HCT116 (cell line): Measurements from ENCODE around the gene HSPA12B. TPM values are rescaled to one million over a fixed set of nuclear protein-coding genes. Genes with fewer than 3 reads are reported as not detected.

Experiments used
- ATAC-seq: fragments of 200-7000 bp; cut with Tn5 transposase; 2 replicates; pipeline ENCODE4 v1.9.1; 2020; ENCODE audit warnings: mild to moderate bottlenecking, moderate library complexity
- BruUV-seq: library from RNA; stranded (reverse); fragments of 400-500 nt; replicated peaks from 2 replicates; lab custom pipeline; 2021; lab: Mats Ljungman, UMichigan
- CTCF ChIA-PET: fragments of 300-600 bp; sonication (Branson Sonifier 250); formaldehyde crosslinking; loops from one replicate; lab custom pipeline; 2021; ENCODE audit warnings: antibody characterized with exemption; lab: Charles Lee
- POLR2A ChIA-PET: fragments of 300-600, 350-600 bp; sonication (Branson Sonifier 250); formaldehyde crosslinking; loops from one replicate; lab custom pipeline; 2021; ENCODE audit warnings: antibody characterized with exemption; lab: Charles Lee
- RAD21 ChIA-PET, 2 experiments: fragments of 300-600 bp; sonication (Branson Sonifier 250); formaldehyde crosslinking; loops; one replicate each; lab custom pipeline; 2023; ENCODE audit warnings: low total read pairs in 2 of 2; ENCODE audit not compliant: uncharacterized antibody in 2 of 2, unreplicated experiment in 2 of 2, low non-redundant PET in 1 of 2; lab: Charles Lee
- DNase-seq: peaks from one replicate; pipeline ENCODE4 v3.0.0-alpha.2; 2010; ENCODE audit warnings: low read depth, low spot score
- H2AFZ ChIP-seq: fragments of 200-600 bp; shearing (Covaris generic), sonication (generic); 2 replicates; pipeline ENCODE4 v1.6.1; 2017; ENCODE audit warnings: low read depth, mixed run types, mixed read lengths, antibody characterized with exemption, low read length; ENCODE audit not compliant: poor library complexity, severe bottlenecking
- H3K27ac ChIP-seq: 2 replicates; pipeline ENCODE4 v1.5.1; 2012; ENCODE audit warnings: low read depth, low read length
- H3K27me3 ChIP-seq: fragments of 200-600 bp; sonication (generic); 2 replicates; pipeline ENCODE4 v1.6.1; 2016; ENCODE audit warnings: mixed run types, low read length, mixed read lengths; ENCODE audit not compliant: insufficient read depth
- H3K36me3 ChIP-seq, 2 experiments: fragments of 200-500 bp in 1 of 2; fragments of 200-600 bp in 1 of 2; sonication (Bioruptor generic) in 1 of 2; sonication (generic) in 1 of 2; 2 replicates each; pipeline versions ENCODE4 v1.5.1 to v1.6.1; 2014 to 2016; ENCODE audit warnings: low read length in 2 of 2, inconsistent platforms in 1 of 2, mixed read lengths in 1 of 2, mixed run types in 1 of 2; ENCODE audit not compliant: insufficient read depth in 2 of 2, control insufficient read depth in 1 of 2
- H3K4me1 ChIP-seq, 2 experiments: fragments of 200-600 bp in 1 of 2; sonication (generic) in 1 of 2; 2 replicates each; pipeline versions ENCODE4 v1.5.1 to v1.6.1; 2012 to 2017; ENCODE audit warnings: low read length in 2 of 2, inconsistent platforms in 1 of 2, mild to moderate bottlenecking in 1 of 2, mixed read lengths in 1 of 2, mixed run types in 1 of 2, moderate library complexity in 1 of 2; ENCODE audit not compliant: insufficient read depth in 2 of 2, control insufficient read depth in 1 of 2
- H3K4me2 ChIP-seq: fragments of 200-600 bp; sonication (generic); 2 replicates; pipeline ENCODE4 v1.6.1; 2017; ENCODE audit warnings: mixed run types, low read length, mixed read lengths
- H3K4me3 ChIP-seq, 2 experiments: fragments of 200-600 bp in 1 of 2; sonication (generic) in 1 of 2; replicated peaks in 1 of 2; 2 replicates each; pipeline ENCODE4 v1.5.1; 2011 to 2016; ENCODE audit warnings: low read length in 2 of 2, control low read depth in 1 of 2, low read depth in 1 of 2, mild to moderate bottlenecking in 1 of 2, mixed read lengths in 1 of 2, mixed run types in 1 of 2
- H3K79me2 ChIP-seq: fragments of 200-600 bp; sonication (generic); 2 replicates; pipeline ENCODE4 v1.6.1; 2017; ENCODE audit warnings: mild to moderate bottlenecking, mixed run types, low read length, moderate library complexity, mixed read lengths; ENCODE audit not compliant: insufficient read depth
- H3K9ac ChIP-seq: fragments of 200-600 bp; sonication (generic); 2 replicates; pipeline ENCODE4 v1.6.1; 2016; ENCODE audit warnings: low read length, mixed read lengths
- H3K9me2 ChIP-seq: fragments of 200-600 bp; sonication (generic), shearing (Covaris generic); 2 replicates; pipeline ENCODE4 v1.6.1; 2017; ENCODE audit warnings: mixed run types, mild to moderate bottlenecking, moderate library complexity; ENCODE audit not compliant: insufficient read depth
- H3K9me3 ChIP-seq, 2 experiments: fragments of 200-500 bp in 1 of 2; fragments of 200-600 bp in 1 of 2; sonication (Bioruptor generic) in 1 of 2; sonication (generic) in 1 of 2; 2 replicates each; pipeline ENCODE4 v1.6.1; 2014 to 2017; ENCODE audit warnings: low read length in 2 of 2, mixed read lengths in 2 of 2, inconsistent platforms in 1 of 2, low read depth in 1 of 2, mild to moderate bottlenecking in 1 of 2, mixed run types in 1 of 2, moderate library complexity in 1 of 2; ENCODE audit not compliant: control insufficient read depth in 1 of 2, insufficient read depth in 1 of 2
- H4K20me1 ChIP-seq: fragments of 200-600 bp; sonication (generic), shearing (Covaris generic); 2 replicates; pipeline ENCODE4 v1.6.1; 2017; ENCODE audit warnings: mixed run types, mild to moderate bottlenecking, moderate library complexity; ENCODE audit not compliant: insufficient read depth
- EGR1 ChIP-seq: IDR thresholded peaks from 2 replicates; pipeline ENCODE4 v1.6.1; 2012; ENCODE audit warnings: low read depth
- ELF1 ChIP-seq: IDR thresholded peaks from 2 replicates; pipeline ENCODE4 v1.6.1; 2012; ENCODE audit warnings: low read depth, borderline replicate concordance
- EZH2 ChIP-seq: fragments of 200-600 bp; sonication (generic); IDR thresholded peaks from 2 replicates; pipeline ENCODE4 v1.6.1; 2017; ENCODE audit warnings: antibody characterized with exemption, mixed run types
- EZH2phosphoT487 ChIP-seq: fragments of 200-600 bp; IDR thresholded peaks from 2 replicates; pipeline ENCODE4 v1.6.1; 2018; ENCODE audit warnings: antibody characterized with exemption, borderline replicate concordance
- FOSL1 ChIP-seq: IDR thresholded peaks from 2 replicates; pipeline ENCODE4 v1.6.1; 2012; ENCODE audit warnings: low read depth
- JUND ChIP-seq: IDR thresholded peaks from 2 replicates; pipeline ENCODE4 v1.6.1; 2012
- POLR2A ChIP-seq: IDR thresholded peaks from 2 replicates; pipeline ENCODE4 v1.7.0; 2011; ENCODE audit warnings: borderline replicate concordance; ENCODE audit not compliant: insufficient read depth, insufficient read length; ENCODE audit errors: extremely low read depth
- POLR2AphosphoS5 ChIP-seq: IDR thresholded peaks from 2 replicates; pipeline ENCODE4 v1.6.1; 2011; ENCODE audit warnings: mild to moderate bottlenecking, low read depth, low read length, moderate library complexity
- RAD21 ChIP-seq: IDR thresholded peaks from 2 replicates; pipeline ENCODE4 v1.6.1; 2012; ENCODE audit warnings: low read depth, mild to moderate bottlenecking
- SIN3A ChIP-seq: IDR thresholded peaks from 2 replicates; pipeline ENCODE4 v1.6.1; 2012; ENCODE audit warnings: low read depth
- SP1 ChIP-seq: IDR thresholded peaks from 2 replicates; pipeline ENCODE4 v1.6.1; 2012; ENCODE audit warnings: low read depth
- TCF7L2 ChIP-seq: IDR thresholded peaks from 2 replicates; pipeline ENCODE4 v1.7.0; 2011; ENCODE audit warnings: borderline replicate concordance, inconsistent platforms; ENCODE audit not compliant: insufficient read depth, insufficient read length; ENCODE audit errors: extremely low read depth
- ZFX ChIP-seq: fragments of 450-650 bp; IDR thresholded peaks from 2 replicates; pipeline ENCODE4 v1.6.1; 2017
- ZNF274 ChIP-seq: fragments of 200-500 bp; sonication (Bioruptor generic); IDR thresholded peaks from 2 replicates; pipeline ENCODE4 v1.6.1; 2014; ENCODE audit warnings: mild to moderate bottlenecking, low read depth, low read length, inconsistent platforms
- intact Hi-C: fragments of 100-400 bp; cut with micrococcal nuclease; formaldehyde crosslinking; loops from 2 replicates; pipeline ENCODE4 v1.10.0; 2022
- total RNA-seq: library from RNA; stranded (reverse); gene quantifications from one replicate; pipeline ENCODE4 v1.2.1, GENCODE V29; 2021; ENCODE audit not compliant: unreplicated experiment
- TF ChIP-seq, protein P1 (sequence below): IDR thresholded peaks from 2 replicates; pipeline ENCODE4 v1.6.1; 2012
- TF ChIP-seq, protein P2 (sequence below), 3 experiments: fragments of 200-600 bp in 1 of 3; sonication (generic) in 1 of 3; IDR thresholded peaks in 2 of 3; conservative IDR thresholded peaks in 1 of 3; 2 replicates each; pipeline ENCODE4 v1.5.1; 2012 to 2017; ENCODE audit warnings: low read depth in 2 of 3, low read length in 2 of 3, antibody characterized with exemption in 1 of 3, borderline replicate concordance in 1 of 3, control low read depth in 1 of 3, mild to moderate bottlenecking in 1 of 3, mixed read lengths in 1 of 3, mixed run types in 1 of 3, moderate library complexity in 1 of 3; ENCODE audit not compliant: insufficient read depth in 1 of 3

HSPA12B gene
- total RNA-seq, 1 experiment from 2014 or later = not detected

DNA sequence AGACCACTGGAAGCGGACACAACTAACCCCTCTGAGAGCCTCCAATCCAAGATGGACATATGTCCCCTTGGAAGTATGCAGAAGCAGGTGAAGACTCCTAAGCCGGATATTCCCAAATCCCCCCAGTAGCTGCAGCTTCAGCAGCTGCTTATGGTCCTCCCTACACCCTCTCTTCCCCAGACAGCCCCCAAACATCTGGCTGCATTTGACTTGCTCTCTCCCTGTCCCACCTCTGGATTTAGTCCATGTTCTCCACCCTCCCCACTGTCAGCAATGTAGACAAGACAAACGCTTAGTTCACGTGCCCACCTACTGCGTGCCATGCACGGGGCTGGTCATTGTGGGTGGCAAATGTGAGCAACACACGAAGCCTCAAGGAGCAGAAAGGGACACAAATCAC, 46.1 kb upstream of the HSPA12B start:
- DNase-seq = no peak
- Histone ChIP-seq H3K36me3 (no peaks in the 10 kb centered on the region), H3K9me3 (no peaks in the 10 kb centered on the region)

More for the DNA sequence above, 46.1 kb upstream of the HSPA12B start:
- no peaks in the 10 kb centered on the region for H3K9me2 ChIP-seq
- H4K20me1 ChIP-seq = no peaks in the 10 kb centered on the region
- no peak overlapping the region for H2AFZ ChIP-seq
- intact Hi-C loops = no loop called here
- ChIA-PET RAD21 (no interaction called here), POLR2A (no interaction called here), CTCF (interaction anchor here (1.5 kb wide), 1 partner anchor 24 kb away, joined by 12 read pairs; no protein-coding TSS in a partner anchor)
- no peak overlapping the region for H3K4me3 ChIP-seq
- H3K4me2 ChIP-seq = no peak overlapping the region
- H3K79me2 ChIP-seq = no peaks in the 10 kb centered on the region
- no peak overlapping the region for H3K27ac ChIP-seq
- no peak overlapping the region for H3K9ac ChIP-seq
- no peaks in the 10 kb centered on the region for H3K27me3 ChIP-seq
- TF ChIP-seq SIN3A (no peak), POLR2A (no peak), FOSL1 (no peak), EZH2phosphoT487 (no peak), ZNF274 (no peak), TCF7L2 (no peak), ELF1 (no peak), SP1 (no peak), POLR2AphosphoS5 (no peak), EGR1 (no peak), RAD21 (no peak), EZH2 (no peak), JUND (no peak), ZFX (no peak)
- TF ChIP-seq, protein P1, sequence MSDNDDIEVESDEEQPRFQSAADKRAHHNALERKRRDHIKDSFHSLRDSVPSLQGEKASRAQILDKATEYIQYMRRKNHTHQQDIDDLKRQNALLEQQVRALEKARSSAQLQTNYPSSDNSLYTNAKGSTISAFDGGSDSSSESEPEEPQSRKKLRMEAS = no peak
- TF ChIP-seq, protein P2, sequence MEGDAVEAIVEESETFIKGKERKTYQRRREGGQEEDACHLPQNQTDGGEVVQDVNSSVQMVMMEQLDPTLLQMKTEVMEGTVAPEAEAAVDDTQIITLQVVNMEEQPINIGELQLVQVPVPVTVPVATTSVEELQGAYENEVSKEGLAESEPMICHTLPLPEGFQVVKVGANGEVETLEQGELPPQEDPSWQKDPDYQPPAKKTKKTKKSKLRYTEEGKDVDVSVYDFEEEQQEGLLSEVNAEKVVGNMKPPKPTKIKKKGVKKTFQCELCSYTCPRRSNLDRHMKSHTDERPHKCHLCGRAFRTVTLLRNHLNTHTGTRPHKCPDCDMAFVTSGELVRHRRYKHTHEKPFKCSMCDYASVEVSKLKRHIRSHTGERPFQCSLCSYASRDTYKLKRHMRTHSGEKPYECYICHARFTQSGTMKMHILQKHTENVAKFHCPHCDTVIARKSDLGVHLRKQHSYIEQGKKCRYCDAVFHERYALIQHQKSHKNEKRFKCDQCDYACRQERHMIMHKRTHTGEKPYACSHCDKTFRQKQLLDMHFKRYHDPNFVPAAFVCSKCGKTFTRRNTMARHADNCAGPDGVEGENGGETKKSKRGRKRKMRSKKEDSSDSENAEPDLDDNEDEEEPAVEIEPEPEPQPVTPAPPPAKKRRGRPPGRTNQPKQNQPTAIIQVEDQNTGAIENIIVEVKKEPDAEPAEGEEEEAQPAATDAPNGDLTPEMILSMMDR (IDR thresholded peaks at IDR 0.05 in 2 of 3, conservative IDR thresholded peaks at IDR 0.05 in 1 of 3; ENCODE audit: borderline replicate concordance in 1 of 3, insufficient read depth in 1 of 3, low read depth in 2 of 3, low read length in 2 of 3) = no peak
- no peak for ATAC-seq
- peaks cover 0 to 4% of the 10 kb centered on the region in 2 experiments; a peak in 1 of 4 replicates for H3K4me1 ChIP-seq
- BruUV-seq = no TSS peak
